Activated CD8-positive, alpha-beta memory T cell treated with anti-CD3 and anti-CD28 coated beads for 48 hours (primary cell): Measurements from ENCODE around the gene LRIG3.
"Not testable (repeated sequence)": the region's sequence is repeated elsewhere in the genome, so short reads cannot be mapped to it uniquely, and the experiment has no call there.

ENCODE experiments used
- DNase-seq, 3 experiments: peaks; one replicate each; pipeline ENCODE4 v3.0.0-alpha.2; 2020; ENCODE audit warnings: low read depth in 2 of 3, low spot score in 2 of 3

Gene LRIG3

GRCh38 chr12:58860788-58861240 lies 59.5 kb downstream of the LRIG3 start:
- DNase-seq = no peak

DNA sequence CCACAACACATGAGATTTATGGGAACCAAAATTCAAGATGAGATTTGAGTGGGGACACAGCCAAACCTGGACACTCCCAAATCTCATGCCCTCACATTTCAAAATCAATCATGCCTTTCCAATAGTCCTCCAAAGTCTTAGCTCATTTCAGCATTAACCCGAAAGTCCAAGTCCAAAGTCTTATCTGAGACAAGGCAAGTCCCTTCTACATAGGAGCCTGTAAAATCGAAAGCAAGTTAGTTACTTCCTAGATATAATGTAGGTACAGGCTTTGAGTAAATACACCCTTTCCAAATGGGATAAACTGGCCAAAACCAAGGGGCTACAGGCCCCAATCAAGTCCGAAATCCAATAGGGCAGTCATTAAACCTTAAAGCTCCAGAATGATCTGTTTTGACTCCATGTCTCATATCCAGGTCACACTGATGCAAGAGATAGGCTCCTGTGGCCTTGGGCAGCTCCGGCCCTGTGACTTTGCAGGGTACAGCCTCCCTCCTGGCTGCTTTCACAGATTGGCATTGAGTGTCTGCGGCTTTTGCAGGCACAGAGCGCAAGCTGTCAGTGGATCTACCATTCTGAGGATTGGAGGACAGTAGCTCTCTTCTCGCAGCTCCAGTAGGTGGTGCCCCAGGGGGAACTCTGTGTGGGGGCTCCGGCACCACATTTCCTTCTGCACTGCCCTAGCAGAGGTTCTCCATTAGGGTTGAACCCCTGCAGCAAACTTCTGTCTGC lies 60.1 kb downstream of the LRIG3 start:
- no peak for DNase-seq

DNA sequence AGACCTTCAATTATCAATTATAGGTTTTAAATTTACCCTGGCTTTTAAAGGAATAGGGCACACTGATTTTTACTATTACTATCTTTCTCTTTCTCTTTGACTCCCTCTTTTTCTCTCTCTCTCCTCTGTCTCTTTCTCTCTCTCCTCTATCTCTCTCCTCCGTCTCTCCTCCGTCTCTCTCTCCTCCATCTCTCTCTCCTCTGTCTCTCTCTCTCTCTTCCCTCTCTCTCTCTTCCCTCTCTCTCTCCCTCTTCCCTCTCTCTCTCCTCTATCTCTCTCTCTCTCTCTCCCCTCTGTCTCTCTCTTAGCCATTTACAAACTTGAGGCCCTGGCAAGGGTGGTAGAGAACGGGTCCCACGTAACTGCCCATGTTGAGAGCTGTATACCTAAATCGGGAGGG lies 62.3 kb downstream of the LRIG3 start:
- no peak for DNase-seq

GRCh38 chr12:58857206-58857605 lies 63.1 kb downstream of the LRIG3 start:
- not testable (repeated sequence) for DNase-seq

- DNase-seq = not testable (repeated sequence)
Observed at GRCh38 chr12:58855630-58856029, 64.7 kb downstream of the LRIG3 start.

GRCh38 chr12:58850826-58851225 lies 69.5 kb downstream of the LRIG3 start:
- DNase-seq = no peak

DNA sequence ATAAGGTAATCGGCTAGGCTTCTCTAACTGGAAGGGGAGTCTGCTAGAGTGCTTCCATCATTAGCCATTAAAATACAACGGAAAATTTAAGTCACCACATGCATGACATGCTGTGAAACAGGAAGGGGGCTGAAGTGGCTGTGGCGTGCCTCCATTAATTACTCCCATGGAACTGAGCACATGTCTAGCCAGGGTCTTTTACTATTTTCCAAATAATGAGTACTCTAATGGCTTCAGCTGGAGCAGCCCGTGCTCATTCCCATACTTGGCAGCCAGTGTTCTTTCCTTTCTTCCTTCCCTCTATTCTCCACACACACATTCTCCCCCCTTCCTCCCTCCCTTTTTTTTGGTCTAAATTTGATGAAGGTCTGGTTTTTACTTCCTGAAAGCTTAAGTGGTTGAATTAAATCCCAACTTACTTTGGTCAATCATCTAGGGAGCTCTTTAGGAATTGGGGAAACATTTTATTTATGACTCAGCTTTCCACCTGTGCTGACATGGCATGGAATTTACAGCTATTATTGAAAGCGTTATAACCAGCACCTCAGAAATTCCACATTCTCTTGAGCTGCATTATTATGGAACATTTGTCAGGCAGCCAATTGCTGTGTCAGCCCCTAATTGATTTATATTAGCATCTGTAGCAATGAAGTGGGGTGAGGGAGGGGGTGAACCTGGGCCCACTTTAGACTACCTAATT lies 72.3 kb downstream of the LRIG3 start:
- no peak for DNase-seq

DNA sequence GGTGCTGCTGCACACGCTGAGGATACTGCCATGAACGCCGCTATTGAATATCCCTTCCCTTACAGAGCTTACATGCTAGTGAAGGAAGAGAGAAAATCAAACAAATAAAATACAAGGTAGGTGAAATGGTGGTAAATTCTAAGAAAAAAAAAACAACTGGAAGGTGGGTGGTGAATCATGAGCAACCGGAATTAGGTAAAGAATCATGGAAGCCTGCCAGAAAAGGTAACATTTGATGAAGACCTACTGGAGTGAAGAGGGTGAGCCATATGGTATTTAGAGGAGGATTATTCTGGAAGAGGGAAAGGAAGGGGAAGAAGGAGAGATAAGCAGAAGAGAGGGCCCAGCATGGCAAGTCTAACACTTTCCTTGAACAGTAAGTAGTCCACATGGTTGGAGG lies 76.1 kb downstream of the LRIG3 start:
- no peak for DNase-seq

DNA sequence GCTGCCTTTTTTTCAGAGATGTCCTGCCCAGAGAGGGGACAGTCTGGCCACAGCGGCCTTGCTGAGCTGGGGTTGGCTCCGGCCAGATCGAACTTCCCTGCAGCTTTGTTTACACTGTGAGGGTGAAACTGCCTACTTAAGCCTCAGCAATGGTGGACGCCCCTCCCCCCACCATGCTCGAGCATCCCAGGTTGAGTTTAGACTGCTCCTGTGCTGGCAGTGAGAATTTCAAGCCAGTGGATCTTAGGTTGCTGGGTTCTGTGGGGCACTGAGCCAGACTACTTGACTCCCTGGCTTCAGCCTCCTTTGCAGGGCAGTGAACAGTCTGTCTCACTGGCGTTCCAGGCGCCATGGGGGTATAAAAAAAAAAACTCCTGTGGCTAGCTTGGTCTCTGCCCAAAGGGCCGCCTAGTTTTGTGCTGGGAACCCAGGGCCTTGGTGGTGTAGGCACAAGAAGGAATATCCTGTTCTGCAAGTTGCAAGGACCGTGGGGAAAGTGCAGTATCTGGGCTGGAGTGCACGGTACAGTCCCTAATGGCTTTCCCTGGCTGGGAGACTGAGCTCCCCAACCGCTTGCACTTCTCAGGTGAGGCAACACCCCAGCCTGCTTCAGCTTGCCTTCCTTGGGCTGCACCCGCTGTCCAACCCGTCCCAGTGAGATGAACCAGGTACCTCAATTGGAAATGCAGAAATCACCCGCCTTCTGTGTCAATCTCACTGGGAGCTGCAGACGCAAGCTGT lies 79.1 kb downstream of the LRIG3 start:
- no peak for DNase-seq

GRCh38 chr12:58833853-58834252 lies 86.5 kb downstream of the LRIG3 start:
- no peak for DNase-seq

DNA sequence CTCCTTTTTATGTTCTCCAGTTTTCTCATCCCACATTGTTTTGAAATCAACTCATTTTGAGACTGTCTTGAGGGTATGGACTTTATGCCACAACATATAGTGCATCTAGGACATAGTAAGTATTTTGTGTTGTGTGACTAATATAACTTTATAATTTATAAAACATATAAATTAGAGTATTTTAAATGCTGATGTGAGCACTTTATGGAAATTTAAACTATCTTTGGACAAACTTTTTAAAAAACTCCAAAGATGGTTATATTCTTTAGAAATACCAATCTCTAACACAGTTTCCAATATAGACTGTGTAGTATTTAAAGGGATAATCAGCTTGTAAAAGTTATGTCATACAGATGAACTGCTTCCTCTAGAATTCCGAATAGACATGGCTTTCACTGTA lies 87.4 kb downstream of the LRIG3 start:
- no peak for DNase-seq
